ENCODE results near the gene OBP2A.

DNA sequence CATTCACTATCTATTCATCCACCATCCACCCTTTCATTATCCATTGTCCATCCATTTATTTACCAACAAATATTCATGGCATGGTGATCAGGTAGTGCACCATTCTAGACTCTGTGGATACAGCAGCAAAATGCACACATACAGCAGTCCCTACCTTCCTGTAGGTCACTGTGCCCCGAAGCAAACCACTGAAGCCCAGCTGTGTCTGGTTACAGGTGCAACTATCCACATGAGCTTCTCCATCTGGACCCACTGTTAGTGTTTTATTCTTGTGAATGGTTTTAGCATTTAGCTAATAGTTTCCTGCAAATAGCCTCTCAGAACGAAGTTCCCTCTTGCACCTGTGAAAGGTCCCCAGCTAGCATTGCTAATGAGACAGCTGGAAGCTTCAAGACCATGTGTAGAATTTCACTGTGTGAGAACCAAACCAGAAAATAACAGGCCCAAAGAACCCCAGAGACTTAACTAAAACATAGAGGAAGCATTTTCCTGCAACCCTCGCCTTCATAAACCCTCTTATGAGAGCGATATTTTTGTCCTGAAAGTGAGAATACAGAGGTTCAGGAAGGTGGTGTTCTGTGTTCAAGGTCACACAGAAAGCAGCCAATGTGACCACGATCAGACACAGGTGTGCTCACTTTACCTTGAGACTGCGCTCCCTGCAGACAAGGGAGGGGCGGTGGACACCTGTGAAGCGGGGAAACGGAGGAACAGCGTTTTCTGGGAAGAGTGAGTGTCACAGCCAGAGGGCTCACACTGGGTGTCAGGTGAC is 34.1 kb downstream of the OBP2A start:
- TF ChIP-seq, protein P1, sequence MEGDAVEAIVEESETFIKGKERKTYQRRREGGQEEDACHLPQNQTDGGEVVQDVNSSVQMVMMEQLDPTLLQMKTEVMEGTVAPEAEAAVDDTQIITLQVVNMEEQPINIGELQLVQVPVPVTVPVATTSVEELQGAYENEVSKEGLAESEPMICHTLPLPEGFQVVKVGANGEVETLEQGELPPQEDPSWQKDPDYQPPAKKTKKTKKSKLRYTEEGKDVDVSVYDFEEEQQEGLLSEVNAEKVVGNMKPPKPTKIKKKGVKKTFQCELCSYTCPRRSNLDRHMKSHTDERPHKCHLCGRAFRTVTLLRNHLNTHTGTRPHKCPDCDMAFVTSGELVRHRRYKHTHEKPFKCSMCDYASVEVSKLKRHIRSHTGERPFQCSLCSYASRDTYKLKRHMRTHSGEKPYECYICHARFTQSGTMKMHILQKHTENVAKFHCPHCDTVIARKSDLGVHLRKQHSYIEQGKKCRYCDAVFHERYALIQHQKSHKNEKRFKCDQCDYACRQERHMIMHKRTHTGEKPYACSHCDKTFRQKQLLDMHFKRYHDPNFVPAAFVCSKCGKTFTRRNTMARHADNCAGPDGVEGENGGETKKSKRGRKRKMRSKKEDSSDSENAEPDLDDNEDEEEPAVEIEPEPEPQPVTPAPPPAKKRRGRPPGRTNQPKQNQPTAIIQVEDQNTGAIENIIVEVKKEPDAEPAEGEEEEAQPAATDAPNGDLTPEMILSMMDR (IDR thresholded peaks at IDR 0.05; ENCODE audit: insufficient read depth, low read depth, low read length): no peak
- TF ChIP-seq EZH2 (IDR thresholded peaks at IDR 0.05; ENCODE audit: insufficient read depth, low read length): no peak
